HG03045 (cell line): ENCODE results near the gene ST6GALNAC3.
A peak's percentile ranks its signal among the peaks of the same experiment; 100 is the strongest.

Source experiments
- ATAC-seq: cut with Tn5 transposase; IDR thresholded peaks from one replicate; pipeline ENCODE4 v1.9.1; 2021; ENCODE audit warnings: mild to moderate bottlenecking, moderate library complexity; ENCODE audit not compliant: unreplicated experiment

ST6GALNAC3 gene

DNA sequence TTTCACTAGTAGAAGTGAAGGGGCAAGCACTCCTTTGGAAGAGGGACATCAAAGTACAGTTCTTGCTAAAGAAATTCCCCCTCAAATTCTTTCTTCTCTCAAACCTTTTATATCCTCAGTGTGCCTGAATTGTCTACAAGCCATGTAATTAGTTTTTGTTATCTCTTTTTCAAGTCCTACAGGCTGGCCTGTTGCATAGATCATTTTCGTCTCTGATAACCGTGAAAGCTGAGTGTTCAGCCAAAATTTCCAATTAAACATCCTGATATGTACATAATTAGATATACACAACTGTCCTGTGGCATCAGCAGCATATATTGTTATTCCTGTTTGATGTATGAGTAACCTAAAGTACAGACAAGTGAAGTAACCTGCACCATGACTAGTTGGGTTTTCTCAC, 417.2 kb downstream of the ST6GALNAC3 start:
- ATAC-seq: no peak

DNA sequence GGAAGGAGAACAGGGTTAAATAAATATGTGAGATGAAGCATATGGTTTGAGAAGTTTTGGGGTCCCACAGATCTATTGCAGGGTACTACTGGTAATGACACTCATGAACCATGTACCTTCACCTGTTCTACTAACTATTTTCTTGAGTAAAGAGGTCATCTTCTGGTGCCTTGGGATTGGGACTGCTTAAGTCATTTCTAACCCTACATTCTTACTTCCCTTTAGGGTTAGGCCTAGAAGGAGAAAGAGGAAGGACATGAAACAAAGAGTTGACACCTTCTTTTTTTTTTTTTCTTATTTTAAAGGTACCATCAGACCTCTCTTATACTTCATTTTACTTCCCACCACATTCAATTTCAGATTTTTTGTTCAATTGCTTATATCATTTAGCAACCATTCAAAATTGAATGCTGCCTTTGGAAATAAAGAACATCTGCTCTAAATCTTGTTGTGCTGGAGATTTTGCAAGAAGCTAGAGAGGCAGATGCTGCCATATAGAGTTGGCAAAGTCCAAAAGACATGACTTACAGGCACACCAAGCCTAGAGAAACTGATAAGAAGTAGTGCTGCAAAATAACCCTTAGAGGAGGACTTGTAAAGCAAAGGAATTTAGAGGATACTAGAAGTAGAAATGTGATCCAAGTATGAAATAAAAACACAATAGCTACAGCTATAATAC, 418.3 kb downstream of the ST6GALNAC3 start:
- no peak for ATAC-seq

DNA sequence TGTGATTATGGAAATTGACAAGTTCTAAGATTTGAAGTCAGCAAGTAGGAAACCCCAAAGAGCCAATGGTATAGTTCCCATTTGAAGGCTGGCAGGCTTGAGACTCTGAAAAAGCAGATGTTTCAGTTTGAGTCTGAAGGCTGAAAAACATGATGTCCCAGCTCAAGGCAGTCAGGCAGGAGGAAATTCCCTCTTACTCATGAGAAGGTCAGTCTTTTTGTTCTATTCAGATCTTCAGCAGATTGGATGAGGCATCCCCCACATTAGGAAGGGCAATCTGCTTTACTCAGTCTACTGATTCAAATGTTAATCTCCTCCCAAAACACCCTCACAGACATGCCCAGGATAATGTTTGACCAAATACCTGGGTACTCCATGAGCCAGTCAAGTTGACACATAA, 420.3 kb downstream of the ST6GALNAC3 start:
- ATAC-seq: peak; percentile 88

- no peak for ATAC-seq
Measured at GRCh38 chr1:76496871-76497270, 422.3 kb downstream of the ST6GALNAC3 start.

DNA sequence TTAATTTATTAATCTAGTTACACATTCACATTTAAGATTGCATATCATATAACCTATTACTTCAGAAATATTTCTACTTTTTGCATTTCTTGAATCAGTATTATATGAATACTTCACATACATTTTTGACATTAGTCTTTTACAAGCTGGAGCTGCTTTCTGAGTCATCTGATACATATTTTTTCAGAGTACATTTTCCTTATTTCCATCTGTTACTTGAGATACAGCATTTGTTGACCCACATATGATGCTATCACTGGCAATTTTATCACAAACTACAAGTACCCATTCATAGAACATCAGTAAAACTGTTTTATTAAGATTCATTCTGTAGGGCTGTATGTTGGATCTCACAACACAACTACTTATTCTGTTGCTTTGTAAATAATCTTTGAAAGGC, 425.6 kb downstream of the ST6GALNAC3 start:
- no peak for ATAC-seq

DNA sequence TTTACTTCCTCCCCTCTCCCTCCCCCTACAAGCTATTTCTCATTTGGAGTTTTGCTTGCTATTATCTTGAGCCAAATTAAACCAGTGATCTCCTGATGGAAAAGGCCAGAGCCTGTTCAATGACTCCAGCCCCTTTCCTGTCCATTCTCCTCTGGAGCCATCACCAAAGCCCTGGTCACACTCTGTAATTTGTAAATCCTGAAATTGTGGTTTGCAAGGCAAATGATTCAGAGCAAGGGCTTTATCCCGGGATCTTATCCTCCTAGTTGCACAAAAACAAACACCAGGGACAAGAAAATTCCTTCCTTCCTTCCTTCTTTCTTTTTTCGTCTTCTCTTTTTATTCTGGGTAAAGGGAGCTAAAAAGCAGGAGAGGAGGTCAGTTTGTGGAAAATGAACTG, 426.6 kb downstream of the ST6GALNAC3 start:
- no peak for ATAC-seq

DNA sequence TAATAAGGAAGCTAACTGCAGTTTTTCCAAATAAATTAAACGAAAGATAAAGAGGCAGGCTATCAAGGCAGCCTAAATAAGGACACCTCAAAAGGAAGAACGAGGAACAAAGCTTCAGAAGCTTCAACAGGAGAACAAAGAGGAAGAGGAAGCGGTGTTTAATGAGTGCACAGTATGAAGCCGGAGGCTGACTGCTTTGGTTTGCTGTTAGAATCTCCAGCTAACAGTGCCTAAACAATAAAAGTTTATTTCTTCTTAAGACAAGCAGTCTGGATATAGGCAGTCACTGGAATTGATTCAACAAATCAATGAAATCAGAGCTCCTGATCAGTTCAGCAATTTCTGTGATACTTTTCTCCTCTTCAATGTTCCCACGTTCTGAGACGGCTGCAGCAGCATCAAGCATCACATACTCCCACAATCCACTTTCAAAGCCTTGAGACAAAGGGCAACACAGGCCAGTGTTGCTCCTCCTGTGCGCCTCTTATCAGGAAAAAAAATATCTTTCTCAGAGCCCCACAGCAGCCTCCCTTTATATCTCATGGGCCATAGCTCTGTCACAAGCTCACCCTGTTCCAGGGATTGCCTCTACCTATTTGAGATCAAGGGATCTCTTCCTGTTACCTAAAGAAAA, 427.2 kb downstream of the ST6GALNAC3 start:
- ATAC-seq: no peak

- no peak for ATAC-seq
Measured at GRCh38 chr1:76503100-76503499, 428.6 kb downstream of the ST6GALNAC3 start.

DNA sequence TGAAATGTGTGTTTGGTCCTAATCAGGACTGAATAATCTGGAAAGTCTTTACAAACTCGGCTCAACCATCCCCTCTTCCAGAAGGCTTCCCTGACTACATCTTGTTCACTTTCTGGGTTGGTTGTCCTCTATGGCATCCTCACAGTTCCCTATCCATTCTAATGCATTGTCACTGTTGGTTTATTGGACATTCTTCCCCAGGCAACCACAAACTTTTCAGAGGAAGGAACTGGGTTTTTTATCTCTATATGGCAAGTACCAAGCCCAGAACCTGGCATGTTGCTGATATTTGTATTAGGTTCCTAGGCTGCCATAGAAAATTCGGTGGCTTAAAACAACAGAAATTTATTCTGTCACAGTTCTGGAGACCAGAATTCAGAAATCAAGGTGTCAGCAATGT, 429.2 kb downstream of the ST6GALNAC3 start:
- ATAC-seq: no peak

DNA sequence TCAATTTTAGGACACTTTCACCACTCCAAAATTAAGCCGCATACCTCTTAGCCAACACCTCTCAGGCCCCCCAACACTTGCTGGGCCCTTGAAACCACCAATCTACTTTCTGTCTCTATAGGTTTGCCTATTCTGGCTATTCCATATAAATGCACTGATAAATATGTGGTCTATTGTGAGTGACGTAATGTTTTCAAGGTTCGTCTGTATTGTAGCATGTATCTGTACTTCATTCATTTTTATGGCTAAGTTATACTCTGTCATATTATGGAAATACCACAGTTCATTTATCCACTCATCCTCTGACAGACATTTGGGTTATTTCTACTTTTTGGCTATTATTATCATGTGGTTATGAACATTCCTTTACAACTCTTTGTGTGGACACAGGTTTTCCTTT, 432.8 kb downstream of the ST6GALNAC3 start:
- no peak for ATAC-seq

DNA sequence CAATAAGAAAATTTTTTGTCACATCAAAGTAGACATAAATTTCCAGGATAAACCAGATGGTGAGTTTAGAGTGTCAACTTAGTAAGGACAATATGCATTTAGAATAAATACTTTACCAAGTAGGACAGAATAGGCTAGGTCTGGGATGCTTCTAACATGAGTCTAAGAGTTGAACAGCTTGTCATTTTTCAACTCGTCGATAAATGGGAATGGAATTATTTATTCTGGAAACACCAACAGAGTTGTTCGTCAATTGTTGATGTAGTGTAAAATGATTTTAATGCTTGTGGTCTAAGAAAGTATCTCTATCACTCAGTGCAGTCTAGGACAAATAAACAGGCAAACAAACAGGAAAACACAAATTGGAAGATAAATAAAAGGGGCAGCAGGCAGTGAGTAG, 434.3 kb downstream of the ST6GALNAC3 start:
- no peak for ATAC-seq

DNA sequence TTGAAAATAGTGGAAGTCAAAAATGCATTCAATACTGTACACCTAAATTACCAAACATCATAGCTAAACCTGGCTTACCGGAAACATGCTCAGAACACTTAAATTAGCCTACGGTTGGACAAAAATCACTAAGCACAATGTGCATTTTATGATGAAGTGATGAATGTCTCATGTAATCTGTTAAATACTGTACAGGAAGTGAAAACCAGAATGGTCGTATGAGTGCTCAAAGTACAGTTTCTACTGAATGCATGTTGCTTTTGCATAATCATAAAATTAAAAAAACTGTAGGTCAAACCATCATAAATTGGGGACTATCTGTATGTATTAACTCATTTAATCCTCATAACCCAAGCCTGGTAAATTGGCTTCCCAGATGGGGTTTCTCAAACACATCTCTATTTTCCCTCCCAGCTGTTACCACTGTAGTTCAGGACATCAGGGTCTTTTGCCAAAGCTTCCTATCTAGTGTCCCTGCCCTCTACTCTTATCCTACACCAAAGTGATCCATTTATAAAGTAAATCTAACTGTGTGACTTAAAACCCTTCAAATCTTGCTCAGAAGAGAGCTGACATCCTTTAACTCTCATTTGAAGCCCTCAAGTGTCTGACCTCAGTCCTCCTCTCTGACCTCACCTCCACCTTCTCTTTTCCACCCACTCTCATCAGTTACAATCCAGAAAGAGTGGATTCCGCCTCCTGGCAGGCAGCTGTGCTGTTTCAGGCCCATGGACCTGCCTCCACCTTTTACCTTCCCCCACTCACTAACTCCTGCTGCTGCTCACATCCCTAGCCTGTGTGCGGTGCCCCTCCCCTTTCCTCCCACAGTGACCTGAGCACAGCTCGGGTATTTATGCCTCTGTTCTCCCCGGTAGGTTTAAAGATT, 436.4 kb downstream of the ST6GALNAC3 start:
- ATAC-seq: no peak

DNA sequence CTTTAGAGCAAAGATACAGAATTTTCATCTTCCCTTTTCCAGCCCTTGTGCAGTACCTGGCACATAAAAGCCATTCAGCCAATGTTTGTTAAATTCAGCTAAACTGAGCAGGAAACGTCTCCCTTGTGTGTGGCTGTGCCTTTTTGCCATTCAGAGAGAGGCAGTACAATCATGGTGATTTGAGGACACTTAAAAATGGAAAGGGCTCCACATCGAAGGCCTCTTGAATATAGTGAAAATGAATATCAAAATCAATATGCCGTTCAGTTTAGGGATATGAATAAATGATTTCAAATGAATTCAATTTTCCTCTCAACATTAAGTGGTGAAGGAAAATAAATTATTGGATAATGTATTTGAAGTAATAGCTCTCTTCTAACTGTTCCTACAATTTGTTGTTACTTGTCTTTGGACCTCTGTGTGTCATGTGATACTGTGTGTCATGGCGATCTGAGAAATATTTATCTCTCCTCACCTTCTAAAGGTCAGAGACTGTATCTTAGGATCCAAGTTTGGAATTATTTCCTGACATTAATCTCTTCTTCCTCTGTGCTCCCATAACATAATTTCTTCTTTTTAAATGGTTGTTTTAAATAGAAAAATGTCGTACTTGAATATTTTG, 437.1 kb downstream of the ST6GALNAC3 start:
- ATAC-seq: no peak

- no peak for ATAC-seq
Measured at GRCh38 chr1:76530953-76531352, 456.4 kb downstream of the ST6GALNAC3 start.

- ATAC-seq: no peak
Measured at GRCh38 chr1:76541618-76542017, 467.1 kb downstream of the ST6GALNAC3 start.

GRCh38 chr1:76542359-76542758, 467.8 kb downstream of the ST6GALNAC3 start:
- ATAC-seq: no peak

GRCh38 chr1:76543495-76543894, 468.9 kb downstream of the ST6GALNAC3 start:
- ATAC-seq: no peak

DNA sequence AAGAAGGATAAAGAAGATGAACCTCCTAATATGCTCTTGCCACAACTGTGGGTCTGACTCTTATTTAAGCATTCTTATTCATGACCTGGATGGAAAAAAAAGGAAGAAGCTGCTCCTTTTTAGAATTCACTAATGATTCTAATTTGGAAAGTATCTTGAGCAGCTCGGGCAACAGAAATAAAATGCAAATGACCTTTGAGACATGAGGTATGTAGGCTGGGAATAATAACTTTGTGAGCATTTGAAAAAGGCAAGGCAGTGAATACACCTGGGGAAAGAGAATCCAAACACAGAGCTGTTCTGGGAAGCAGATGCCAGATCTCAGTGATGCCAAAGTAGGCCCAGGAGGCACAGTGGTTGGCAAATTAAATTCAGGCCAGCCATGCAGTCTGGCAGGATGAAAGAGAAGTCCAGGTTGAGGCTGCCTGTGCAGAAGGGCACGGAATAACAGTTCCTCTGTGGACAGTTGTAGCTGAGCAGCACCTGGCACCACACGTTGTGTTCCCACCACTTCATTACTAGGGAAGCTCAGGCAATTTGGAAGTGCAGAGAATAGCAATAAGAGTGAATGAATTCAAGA, 471.9 kb downstream of the ST6GALNAC3 start:
- ATAC-seq: no peak

DNA sequence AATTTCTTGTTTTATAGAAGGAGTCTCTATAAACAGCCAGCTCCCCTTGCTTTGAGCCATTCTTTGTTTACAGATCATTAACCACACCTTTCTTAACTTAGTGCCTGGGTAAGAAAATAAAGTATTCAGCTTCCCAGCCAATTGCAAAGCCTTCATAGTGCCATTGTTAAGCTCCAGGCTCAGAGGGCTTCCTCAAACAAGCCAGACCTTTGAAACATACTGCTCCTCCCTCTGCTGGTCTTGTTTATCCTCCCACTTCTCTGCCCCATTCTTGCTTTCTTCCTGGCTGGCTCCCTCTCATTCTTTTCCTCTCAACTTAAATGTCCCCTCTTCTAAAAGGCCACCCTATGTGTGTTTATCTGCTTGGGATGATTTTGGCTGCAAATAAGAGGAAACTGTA, 473.4 kb downstream of the ST6GALNAC3 start:
- no peak for ATAC-seq

- ATAC-seq: no peak
Measured at GRCh38 chr1:76548513-76549100, 474.1 kb downstream of the ST6GALNAC3 start.

GRCh38 chr1:76554283-76554682, 479.7 kb downstream of the ST6GALNAC3 start:
- no peak for ATAC-seq
